Measurements from ENCODE around the gene PPP1R14C.

- TF ChIP-seq TAF1 (IDR thresholded peaks at IDR 0.05; ENCODE audit: borderline replicate concordance, insufficient read depth, low read length) (no peak), SIN3A (IDR thresholded peaks at IDR 0.05; ENCODE audit: borderline replicate concordance, insufficient read depth, low read length) (no peak), POLR2AphosphoS5 (IDR thresholded peaks at IDR 0.05; ENCODE audit: low read depth, low read length) (no peak), REST (IDR thresholded peaks at IDR 0.05; ENCODE audit: insufficient read depth in 1 of 2, low read depth in 2 of 2, low read length in 2 of 2) (no peak)
Measured at GRCh38 chr6:150176152-150176551, 33.3 kb downstream of the PPP1R14C start.
